OCI-M2 (cell line): ENCODE data around the gene INTS2.
A peak's percentile ranks its signal among the peaks of the same experiment; 100 is the strongest.
"Not testable (repeated sequence)": the region's sequence is repeated elsewhere in the genome, so short reads cannot be mapped to it uniquely, and the experiment has no call there.

Experiments
- DNase-seq: peaks from one replicate; lab custom pipeline; 2025; ENCODE audit not compliant: unreplicated experiment; lab: John Stamatoyannopoulos, UW

The INTS2 gene, protein sequence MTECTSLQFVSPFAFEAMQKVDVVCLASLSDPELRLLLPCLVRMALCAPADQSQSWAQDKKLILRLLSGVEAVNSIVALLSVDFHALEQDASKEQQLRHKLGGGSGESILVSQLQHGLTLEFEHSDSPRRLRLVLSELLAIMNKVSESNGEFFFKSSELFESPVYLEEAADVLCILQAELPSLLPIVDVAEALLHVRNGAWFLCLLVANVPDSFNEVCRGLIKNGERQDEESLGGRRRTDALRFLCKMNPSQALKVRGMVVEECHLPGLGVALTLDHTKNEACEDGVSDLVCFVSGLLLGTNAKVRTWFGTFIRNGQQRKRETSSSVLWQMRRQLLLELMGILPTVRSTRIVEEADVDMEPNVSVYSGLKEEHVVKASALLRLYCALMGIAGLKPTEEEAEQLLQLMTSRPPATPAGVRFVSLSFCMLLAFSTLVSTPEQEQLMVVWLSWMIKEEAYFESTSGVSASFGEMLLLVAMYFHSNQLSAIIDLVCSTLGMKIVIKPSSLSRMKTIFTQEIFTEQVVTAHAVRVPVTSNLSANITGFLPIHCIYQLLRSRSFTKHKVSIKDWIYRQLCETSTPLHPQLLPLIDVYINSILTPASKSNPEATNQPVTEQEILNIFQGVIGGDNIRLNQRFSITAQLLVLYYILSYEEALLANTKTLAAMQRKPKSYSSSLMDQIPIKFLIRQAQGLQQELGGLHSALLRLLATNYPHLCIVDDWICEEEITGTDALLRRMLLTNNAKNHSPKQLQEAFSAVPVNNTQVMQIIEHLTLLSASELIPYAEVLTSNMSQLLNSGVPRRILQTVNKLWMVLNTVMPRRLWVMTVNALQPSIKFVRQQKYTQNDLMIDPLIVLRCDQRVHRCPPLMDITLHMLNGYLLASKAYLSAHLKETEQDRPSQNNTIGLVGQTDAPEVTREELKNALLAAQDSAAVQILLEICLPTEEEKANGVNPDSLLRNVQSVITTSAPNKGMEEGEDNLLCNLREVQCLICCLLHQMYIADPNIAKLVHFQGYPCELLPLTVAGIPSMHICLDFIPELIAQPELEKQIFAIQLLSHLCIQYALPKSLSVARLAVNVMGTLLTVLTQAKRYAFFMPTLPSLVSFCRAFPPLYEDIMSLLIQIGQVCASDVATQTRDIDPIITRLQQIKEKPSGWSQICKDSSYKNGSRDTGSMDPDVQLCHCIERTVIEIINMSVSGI

DNA sequence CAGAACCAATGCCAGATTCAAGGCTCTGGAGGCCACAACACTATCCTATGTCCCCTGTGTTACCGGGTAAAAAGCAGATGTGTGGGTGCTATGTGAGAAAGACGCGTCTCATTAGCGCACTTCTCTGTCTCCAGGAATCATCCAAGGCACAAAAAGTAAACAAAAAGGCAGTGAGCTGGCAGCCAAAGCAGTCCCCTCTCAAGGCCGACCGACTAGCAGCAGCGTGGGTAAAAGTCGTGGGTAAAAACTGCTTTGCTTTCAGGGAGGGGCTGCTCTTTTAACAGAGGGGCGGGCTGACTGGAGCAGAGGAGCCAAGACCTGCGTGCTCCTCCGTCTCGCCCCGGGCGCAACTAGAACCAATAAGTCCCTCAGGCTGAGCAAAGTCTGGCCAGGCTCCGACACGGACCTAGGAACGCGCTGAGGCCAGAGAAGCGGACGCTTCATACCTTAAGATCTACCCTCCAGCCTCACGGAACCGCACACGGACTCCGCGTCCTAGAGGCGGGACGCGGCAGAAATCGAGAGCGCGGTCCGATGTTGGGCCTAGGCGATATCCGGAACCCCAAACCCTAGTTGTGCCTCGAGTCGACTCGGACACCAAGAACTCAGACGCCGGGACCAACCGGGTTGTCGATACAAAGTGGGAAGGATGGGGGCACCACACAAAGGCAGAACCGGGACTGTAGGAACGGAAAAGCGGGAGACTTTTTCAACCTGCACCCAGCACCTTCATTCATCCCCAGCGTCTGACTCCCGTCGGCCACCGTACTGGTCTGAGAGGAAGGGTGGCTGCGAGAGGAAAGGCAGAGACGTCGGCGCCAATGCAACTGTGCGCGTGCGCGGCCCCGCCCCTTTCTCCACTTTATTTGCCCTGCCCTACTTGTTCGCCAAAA, at the start of gene INTS2:
Gene INTS2, minus strand, starts transcription at position 775 of the 893 bp plus-strand sequence. CDS start 1,338 bp downstream, outside the sequence.
- DNase-seq = peak; percentile 82

DNA sequence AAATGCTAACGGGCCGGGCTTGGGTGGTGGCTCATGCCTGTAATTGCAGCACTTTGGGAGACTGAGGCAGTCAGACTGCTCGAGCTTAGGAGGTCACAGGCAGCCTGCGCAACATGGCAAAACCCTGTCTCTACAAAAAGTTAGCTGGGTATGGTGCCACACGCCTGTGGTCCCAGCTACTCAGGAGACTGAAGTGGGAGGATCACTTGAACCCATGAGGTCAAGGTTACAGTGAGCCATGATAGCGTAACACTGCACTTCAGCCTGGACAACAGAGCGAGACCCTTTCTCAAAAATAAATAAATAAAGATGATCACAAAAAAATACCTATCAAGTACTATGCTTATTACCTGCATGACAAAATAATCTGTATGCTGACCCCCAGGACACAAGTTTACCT, 46.3 kb upstream of the INTS2 start:
- no peak for DNase-seq

DNA sequence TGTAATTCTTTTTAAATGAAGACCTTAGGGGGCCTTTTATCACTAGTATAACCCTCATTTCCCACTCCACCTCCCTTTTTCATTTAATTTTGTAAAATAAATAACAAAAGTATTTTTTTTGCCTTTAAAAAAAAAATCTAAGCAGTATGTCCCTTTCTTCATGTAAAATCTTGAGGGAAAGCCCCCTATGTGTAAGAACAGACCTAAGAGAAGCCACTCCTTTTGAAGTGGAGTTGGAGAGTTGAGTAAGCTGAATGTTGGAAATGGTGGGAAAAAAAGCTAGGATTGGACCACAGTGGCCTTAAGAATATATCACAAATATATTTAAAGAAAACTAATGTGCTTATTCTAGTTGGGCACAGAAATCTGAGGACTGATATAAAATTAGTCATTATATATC, 44.5 kb upstream of the INTS2 start:
- no peak for DNase-seq

DNA sequence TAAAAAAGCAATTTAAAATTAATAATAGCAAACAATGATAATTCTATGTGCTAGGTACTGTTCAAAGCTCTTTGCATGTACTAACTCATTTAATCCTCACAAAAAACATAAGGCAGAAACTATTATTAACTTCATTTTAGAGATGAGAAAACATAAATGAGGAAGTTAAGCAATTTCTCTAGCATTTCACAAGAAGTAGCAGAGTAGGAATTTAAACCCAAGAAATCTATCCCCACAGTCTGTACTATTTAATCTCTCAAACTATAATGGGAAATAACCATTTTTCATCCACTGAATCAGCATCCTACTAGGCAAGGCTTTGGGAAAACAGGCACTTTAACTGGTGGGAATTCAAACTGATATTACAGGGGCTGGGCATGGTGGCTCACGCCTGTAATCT, 42.2 kb upstream of the INTS2 start:
- no peak for DNase-seq

DNA sequence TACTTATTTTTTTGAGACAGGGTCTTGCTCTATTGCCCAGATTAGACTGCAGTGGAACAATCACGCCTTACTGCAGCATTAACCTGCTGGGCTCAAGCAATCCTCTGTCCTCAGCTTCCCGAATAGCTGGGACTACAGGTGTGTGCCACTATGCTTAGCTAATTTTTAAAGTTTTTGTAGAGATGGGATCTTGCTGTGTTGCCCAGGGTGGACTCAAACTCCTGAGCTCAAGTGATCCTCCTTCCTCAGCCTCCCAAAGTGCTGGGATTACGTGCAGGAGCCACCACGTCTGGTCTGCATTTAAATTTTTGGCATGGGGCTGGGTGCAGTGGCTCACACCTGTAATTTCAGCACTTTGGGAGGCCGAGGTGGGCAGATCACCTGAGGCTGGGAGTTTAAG, 41.0 kb upstream of the INTS2 start:
- DNase-seq = no peak

DNA sequence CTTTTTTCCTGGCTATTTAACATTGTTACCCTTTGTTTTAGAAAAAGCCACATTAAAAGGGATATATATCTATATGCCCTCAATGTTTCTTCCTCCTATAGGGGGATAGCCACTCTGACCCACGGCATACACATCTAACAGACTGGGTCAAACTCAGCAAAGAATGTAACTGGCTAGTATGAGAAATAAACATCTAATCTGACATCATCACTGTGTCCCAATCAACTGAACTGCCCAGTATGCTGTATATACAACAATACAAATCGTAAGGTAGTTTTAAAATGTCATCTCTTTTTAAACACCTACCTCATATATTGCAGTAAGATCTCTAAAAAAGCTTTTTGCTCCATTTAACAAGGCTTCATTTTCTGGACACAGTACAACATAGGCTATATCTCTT, 39.9 kb upstream of the INTS2 start:
- no peak for DNase-seq

DNA sequence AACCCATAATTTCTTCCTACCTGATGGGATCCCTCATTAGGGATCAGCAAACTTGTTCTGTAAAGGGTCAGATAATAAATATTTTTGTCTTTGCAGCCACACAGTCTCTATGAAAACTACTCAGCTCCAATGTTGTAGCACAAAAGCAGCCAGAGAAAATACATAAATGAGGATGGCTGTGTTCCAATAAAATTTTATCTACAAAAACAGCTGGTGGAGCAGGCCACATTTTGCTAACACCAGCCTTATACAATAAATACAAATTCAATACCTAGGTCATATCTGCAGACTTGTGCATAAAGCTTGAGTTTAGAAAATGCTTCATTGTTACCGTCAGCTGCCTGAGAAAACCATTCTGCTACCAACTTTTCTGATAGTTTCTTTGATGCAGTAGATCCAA, 38.4 kb upstream of the INTS2 start:
- no peak for DNase-seq

DNA sequence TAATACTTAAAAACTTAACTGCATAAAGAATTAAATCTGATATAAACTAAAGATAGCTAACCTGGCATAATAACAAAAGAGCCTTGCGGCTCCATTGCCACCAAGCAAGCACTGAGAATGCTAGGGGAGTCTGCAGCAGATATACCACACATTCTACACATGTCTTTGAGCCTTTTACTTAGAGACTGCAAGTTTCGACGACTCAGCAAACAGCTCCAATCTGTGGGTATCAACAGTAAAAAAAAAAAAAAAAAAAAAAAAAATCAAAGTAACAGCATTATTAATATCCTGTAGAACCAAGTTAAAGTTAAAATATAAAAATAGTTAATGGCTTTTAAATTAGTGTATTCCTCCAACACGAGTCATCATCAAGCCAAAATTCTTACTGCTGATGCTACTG, 27.8 kb upstream of the INTS2 start:
- no peak for DNase-seq

DNA sequence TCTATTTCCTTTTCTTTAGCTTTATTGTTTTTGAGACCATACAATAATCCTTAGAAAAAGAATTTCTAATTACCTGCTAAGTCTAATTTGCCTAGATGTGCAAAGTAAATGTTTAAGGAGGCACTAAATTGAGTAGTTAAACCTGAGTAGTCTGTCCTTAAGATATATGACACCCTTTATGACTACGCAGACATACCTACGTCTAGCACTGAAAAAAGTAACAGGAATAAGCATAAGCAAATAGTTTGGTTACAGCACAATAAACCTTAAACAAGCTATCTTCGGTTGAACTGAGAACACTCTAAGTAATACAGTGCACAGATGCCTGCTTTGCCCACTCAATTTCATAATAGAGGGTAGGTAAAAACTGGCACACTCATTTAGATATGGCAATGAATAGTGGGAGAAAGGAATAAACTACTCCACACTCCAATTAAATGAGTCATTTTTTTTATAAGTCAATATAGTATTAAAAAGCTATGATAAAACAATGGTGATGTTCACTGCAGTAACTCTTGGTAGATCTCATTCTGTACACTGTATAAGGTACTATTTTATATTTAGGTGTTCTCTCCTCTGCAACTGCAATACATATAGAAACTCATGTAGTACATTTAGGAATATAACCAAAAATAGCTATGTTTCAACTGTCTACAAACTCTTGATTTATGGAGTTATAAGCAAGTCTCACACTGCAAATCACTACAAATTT, 19.7 kb upstream of the INTS2 start:
- no peak for DNase-seq

DNA sequence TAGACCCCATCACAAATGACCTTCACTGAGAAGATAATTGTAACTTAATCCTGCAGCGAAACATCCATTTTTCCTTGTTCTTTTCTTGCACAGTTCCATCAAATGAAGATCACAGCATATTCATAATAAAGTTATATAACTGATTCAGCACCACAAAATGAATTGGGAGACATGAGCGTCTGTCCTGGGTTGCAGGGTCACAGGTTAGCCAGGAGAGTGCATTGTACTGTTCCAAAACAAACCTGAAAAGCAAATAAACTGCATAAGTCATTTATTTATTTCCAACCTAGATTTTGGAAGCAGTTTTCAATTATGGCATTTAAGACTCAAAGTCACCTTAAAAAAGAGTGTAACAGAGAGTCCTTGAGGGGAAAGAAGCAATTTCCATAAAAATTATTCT, 18.6 kb upstream of the INTS2 start:
- DNase-seq = no peak

DNA sequence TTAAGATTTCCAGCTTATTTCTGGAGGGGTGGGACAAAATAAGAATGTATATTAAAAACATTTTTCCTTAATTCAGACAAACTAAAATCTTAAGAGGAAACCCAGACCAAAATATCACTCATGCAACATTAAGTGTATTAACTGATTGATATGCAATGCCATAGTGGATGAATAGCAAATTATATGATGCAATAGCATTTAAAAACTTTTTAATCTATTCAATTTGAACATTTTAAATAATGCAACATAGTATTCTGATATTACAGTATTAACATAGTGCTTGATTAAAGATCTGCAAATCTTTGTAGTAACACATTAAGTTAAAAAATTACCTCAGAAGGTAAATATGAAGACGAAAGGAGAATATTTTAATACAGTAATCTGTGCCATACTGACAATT, 15.3 kb upstream of the INTS2 start:
- no peak for DNase-seq

DNA sequence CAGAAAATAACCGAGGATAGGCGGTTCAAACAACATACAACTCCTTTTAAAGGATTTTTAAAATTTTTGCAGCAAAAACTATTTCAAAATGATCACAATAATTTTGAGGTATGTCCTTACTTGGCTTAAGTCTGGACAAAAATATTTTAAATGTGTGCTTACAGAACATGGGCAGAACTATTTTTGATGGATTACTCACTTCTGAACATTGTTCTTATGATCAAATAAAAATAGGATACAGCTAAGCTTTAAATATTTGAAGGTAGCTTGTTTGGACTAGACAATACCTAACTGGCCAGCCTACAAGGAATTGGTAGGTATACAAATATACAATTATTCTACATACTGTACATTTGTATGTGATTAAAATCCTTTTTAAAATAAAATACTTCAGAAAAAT, 14.3 kb upstream of the INTS2 start:
- no peak for DNase-seq

DNA sequence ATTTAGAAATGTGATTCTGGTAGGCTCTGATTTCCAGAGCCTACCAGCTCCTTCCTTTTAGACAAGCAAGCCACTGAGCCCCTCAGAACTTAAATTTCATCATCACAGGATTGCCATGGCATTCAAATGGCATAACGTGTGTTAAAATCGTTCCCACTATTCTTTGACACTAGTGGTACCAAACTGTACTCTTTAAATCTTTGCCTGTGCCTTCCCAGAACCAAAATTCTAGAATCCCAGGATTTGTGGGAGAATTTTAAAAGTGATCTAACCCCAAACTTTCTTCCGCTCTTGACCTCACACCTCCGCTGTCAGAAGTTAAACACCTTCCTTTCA, 287 bp upstream of the INTS2 start:
- no peak for DNase-seq

DNA sequence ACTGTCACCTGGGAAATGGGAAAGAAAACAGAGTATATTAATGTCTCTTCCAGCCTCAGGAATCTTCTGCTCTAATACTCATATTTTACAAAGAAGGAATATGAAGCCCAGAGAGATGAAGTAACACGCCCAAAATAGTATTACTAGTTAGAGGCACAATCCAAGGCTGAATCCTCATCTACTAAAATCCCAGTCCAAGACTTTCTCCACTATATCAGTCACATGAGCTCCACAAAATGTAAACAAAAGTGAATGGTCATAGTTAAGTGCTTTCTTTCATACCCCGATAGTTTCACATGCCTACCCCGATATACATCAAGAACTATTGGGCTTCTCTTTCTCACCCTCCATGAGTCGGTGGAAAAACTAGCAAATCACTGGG, 965 bp downstream of the INTS2 start:
- DNase-seq = no peak

DNA sequence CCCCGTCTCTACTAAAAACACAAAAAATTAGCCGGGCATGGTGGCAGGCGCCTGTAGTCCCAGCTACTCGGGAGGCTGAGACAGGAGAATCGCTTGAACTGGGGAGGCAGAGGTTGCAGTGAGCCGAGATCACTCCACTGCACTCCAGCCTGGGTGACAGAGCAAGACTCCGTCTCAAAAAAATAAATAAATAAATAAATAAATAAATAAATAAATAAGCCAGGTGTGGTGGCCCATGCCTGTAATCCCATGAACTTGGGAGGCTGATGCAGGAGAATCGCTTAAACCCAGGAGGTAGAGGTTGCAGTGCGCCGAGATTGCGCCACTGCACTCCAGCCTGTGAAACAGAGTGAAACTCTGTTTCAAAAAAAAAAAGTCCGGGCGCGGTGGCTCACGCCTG, 12.6 kb downstream of the INTS2 start:
- not testable (repeated sequence) for DNase-seq

DNA sequence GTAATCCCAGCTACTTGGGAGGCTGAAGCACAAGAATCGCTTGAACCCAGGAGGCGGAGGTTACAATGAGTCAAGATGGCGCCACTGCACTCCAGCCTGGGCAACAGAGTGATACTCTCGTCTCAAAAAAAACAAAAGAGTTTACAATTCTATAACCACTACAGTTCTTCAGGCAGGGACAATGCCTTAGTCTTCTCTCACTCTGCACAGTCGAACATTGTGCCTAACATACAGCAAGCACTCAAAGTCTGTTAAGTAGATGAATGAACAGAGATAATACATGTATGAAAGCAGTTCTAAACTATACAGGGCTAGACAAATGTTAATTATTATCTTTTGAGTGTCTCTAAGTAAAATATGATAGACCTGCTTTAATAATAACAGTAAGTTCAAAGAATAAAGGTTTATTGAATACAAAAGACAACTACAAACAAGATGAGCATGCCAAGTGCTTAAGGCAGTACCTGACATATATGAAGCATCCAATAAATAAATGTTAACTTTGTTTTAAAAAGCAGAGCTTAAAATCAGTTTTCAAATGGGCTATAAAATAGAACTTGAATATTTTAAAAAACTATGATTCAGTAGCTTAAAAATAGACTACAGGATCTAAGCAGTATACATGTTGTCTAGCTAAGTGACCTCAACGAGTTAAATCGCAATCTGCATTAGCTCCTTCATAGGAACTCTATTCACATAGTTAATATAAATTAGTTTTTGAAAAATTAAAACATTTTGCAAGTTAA, 19.3 kb downstream of the INTS2 start:
- DNase-seq = no peak

DNA sequence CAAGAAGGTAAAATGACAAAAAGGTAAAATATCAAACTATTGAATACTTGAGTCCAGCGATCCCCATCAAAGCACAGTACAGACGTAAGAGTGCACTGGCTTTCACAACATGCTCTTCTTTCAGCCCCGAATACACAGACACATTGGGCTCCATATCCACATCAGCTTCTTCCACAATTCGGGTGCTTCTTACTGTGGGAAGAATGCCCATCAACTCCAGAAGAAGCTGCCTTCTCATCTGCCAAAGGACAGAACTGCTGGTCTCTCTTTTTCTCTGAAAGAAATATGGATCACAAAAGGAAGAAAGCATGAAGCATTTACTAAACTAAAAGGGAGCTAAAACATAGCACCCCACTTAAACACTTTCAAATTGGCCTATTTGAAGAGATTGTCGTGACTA, 20.4 kb downstream of the INTS2 start:
- no peak for DNase-seq

DNA sequence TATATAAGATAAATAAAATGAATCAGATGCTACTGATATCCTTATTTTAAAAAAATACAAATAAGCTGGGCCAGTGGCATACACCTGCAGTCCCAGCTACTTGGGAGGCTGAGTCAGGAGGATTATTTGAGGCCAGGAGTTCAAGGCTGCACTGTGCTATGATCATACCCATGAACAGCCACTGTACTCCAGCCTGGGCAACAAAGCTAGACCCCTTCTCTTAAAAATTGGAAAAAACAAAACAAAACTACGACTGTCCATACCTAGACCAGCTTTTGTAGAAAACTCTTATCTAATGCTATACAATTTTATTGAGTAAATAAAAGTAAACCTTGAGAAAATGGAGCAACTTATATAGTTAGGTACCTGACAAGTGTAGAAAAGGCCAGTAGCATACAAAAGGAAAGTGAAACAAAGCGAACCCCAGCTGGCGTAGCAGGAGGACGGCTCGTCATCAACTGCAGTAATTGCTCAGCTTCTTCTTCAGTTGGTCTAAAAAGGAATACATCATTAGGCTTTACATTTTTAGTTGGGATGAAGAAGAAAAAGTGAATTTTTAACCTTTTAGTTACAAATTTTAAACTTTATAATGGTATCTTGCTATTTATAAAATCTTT, 23.6 kb downstream of the INTS2 start:
- DNase-seq = no peak

DNA sequence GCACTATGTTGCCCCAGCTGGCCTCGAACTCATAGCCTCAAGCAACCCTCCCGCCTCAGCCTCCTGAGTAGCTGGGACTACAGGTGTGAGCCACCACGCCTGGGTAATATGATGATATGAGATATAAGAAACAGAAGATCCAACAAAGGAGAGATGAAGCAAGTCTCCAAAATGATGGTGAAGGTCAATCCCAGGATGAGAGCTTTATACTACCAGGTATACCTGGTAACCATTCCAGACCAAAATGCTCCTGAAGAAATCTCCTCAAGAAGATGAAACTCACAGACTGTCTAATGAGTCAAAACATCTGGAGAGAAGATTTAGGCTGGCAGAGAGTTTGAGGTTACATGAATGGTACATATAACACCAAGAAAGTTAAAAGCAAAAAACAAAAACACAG, 24.5 kb downstream of the INTS2 start:
- DNase-seq = no peak
